GM10266 (cell line): ENCODE results near the gene ANKRD13C.
"Not testable (repeated sequence)": the region's sequence is repeated elsewhere in the genome, so short reads cannot be mapped to it uniquely, and the experiment has no call there.

ENCODE experiments used
- DNase-seq: peaks from one replicate; pipeline ENCODE4 v3.0.0; 2012; ENCODE audit errors: extremely low spot score
- CTCF ChIP-seq: IDR thresholded peaks from 2 replicates; pipeline ENCODE4 v1.5.1; 2012; ENCODE audit warnings: mild to moderate bottlenecking, low read depth; ENCODE audit not compliant: control insufficient read depth, insufficient read depth; ENCODE audit errors: missing control alignments

ANKRD13C gene

GRCh38 chr1:70387507-70387906 lies 33.0 kb upstream of the ANKRD13C start:
- DNase-seq: no peak
- TF ChIP-seq CTCF: no peak

- DNase-seq: no peak
- TF ChIP-seq CTCF: no peak
Measured at GRCh38 chr1:70386121-70386520, 31.6 kb upstream of the ANKRD13C start.

GRCh38 chr1:70385477-70385876 lies 31.0 kb upstream of the ANKRD13C start:
- DNase-seq: no peak
- TF ChIP-seq CTCF: no peak

- TF ChIP-seq CTCF: no peak
Measured at GRCh38 chr1:70384542-70384941, 30.0 kb upstream of the ANKRD13C start.

GRCh38 chr1:70383483-70383882 lies 29.0 kb upstream of the ANKRD13C start:
- no peak for DNase-seq
- TF ChIP-seq CTCF: no peak

More at GRCh38 chr1:70384542-70384941, 30.0 kb upstream of the ANKRD13C start:
- no peak for DNase-seq

- no peak for DNase-seq
- no peak for TF ChIP-seq CTCF
Measured at GRCh38 chr1:70382682-70383081, 28.2 kb upstream of the ANKRD13C start.

- TF ChIP-seq CTCF: no peak
- no peak for DNase-seq
Measured at GRCh38 chr1:70376196-70376595, 21.7 kb upstream of the ANKRD13C start.

GRCh38 chr1:70373580-70373979 lies 19.1 kb upstream of the ANKRD13C start:
- DNase-seq: not testable (repeated sequence)
